Memory B cell (primary cell): ENCODE measurements around the gene SIPA1.

Experiments
- ATAC-seq: fragments of 150-1000 bp; cut with Tn5 transposase; 2 replicates; pipeline ENCODE4 v1.10.0; 2021; ENCODE audit warnings: low read depth, mild to moderate bottlenecking, moderate library complexity
- DNase-seq, 2 donors: peaks; one replicate each; pipeline ENCODE4 v3.0.0; 2022; ENCODE audit warnings: low spot score in 2 of 2
- H3K27ac Mint-ChIP-seq: one replicate; pipeline ENCODE4 v1.8.0; 2022; ENCODE audit warnings: mild to moderate bottlenecking, moderate library complexity, mixed read lengths
- H3K27me3 Mint-ChIP-seq: one replicate; pipeline ENCODE4 v1.8.0; 2022; ENCODE audit warnings: mixed read lengths
- H3K36me3 Mint-ChIP-seq: one replicate; pipeline ENCODE4 v1.8.0; 2022; ENCODE audit warnings: mild to moderate bottlenecking, mixed read lengths
- H3K4me1 Mint-ChIP-seq: one replicate; pipeline ENCODE4 v1.8.0; 2022; ENCODE audit warnings: mixed read lengths
- H3K4me3 Mint-ChIP-seq: one replicate; pipeline ENCODE4 v1.8.0; 2022; ENCODE audit warnings: mild to moderate bottlenecking, moderate library complexity, mixed read lengths
- H3K9me3 Mint-ChIP-seq: one replicate; pipeline ENCODE4 v1.8.0; 2022; ENCODE audit warnings: mixed read lengths

SIPA1 gene

GRCh38 chr11:65696802-65697552 is 59.1 kb downstream of the SIPA1 start:
- no peak for ATAC-seq
- H3K4me3 Mint-ChIP-seq, result no peak overlapping the region
- H3K27me3 Mint-ChIP-seq, result peaks cover 5% of the 10 kb centered on the region
- DNase-seq, result no peak
- no peaks in the 10 kb centered on the region for H3K36me3 Mint-ChIP-seq
- no peak overlapping the region for H3K27ac Mint-ChIP-seq
- H3K9me3 Mint-ChIP-seq, result peaks cover 2% of the 10 kb centered on the region
- peaks cover 9% of the 10 kb centered on the region for H3K4me1 Mint-ChIP-seq

GRCh38 chr11:65698205-65698604 is 60.3 kb downstream of the SIPA1 start:
- Mint-ChIP-seq H3K4me3 (no peak overlapping the region), H3K27ac (peak overlapping the region; percentile 21)

GRCh38 chr11:65699306-65699705 is 61.4 kb downstream of the SIPA1 start:
- Mint-ChIP-seq H3K36me3 (no peaks in the 10 kb centered on the region), H3K27ac (no peak overlapping the region), H3K27me3 (peaks cover 5% of the 10 kb centered on the region), H3K4me3 (no peak overlapping the region), H3K9me3 (peaks cover 2% of the 10 kb centered on the region), H3K4me1 (peaks cover 12% of the 10 kb centered on the region)
- DNase-seq (no peak), ATAC-seq (no peak)

More at GRCh38 chr11:65698205-65698604, 60.3 kb downstream of the SIPA1 start:
- peaks cover 2% of the 10 kb centered on the region for H3K9me3 Mint-ChIP-seq
- ATAC-seq, result no peak
- peaks cover 5% of the 10 kb centered on the region for H3K27me3 Mint-ChIP-seq
- H3K36me3 Mint-ChIP-seq, result no peaks in the 10 kb centered on the region
- no peak for DNase-seq
- H3K4me1 Mint-ChIP-seq, result peaks cover 12% of the 10 kb centered on the region

- H3K27me3 Mint-ChIP-seq, result peaks cover 5% of the 10 kb centered on the region
- DNase-seq, result peak in 1 of 2 donors; percentile 31
- H3K9me3 Mint-ChIP-seq, result peaks cover 2% of the 10 kb centered on the region
- no peaks in the 10 kb centered on the region for H3K36me3 Mint-ChIP-seq
- no peak overlapping the region for H3K4me3 Mint-ChIP-seq
- peaks cover 12% of the 10 kb centered on the region for H3K4me1 Mint-ChIP-seq
- peak; percentile 97 for ATAC-seq
- H3K27ac Mint-ChIP-seq, result no peak overlapping the region
Measured at GRCh38 chr11:65700399-65700798, 62.5 kb downstream of the SIPA1 start.
